GM12875 (cell line): ENCODE results near the gene SYT15.

Source experiments
- H3K4me3 ChIP-seq: one replicate; pipeline ENCODE4 v1.5.1; 2011; ENCODE audit warnings: low read depth, low read length, control low read depth
- TF ChIP-seq, protein P1 (sequence below): IDR thresholded peaks from 2 replicates; pipeline ENCODE4 v1.5.1; 2011; ENCODE audit warnings: low read depth, mild to moderate bottlenecking, control low read depth, inconsistent platforms, low read length, moderate library complexity, borderline replicate concordance; ENCODE audit not compliant: insufficient read depth

Gene SYT15

DNA sequence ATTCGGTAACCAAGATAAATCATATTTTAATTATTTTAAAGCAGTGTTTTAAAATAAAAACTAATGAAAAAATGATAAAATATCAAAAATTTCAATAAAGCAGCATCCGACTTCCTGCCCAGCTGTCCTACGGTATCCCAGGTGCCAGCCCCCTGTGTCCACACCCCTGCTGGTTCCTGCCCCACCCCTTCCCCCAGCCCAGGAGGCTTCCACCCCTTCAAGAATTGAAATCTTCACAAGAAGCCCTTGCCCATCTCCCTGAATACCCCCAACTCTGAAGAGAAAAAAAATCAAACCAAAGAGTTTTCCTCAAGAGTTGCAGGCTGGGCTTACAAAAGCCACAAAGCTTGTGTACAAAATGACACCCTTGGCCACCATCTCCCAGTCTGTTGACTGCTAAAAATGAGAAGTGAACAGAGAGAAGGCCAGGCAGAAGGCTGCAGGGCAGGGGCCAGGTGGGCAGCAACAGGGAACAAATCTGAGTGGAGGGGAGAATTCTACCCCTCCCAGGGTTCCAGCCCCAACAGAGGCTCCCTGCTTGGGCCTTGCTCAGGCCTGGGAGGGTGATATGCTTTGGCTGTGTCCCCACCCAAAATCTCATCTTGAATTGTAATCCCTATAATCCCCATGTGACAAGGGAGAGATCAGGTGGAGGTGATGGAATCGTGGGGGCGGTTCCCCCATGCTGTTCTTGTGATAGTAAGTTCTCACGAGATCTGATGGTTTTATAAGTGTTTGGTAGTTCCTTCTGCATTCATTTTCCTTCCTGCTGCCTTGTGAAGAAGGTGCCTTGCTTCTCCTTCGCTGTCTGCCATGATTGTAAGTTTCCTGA, 37.0 kb upstream of the SYT15 start:
- TF ChIP-seq, protein P1, sequence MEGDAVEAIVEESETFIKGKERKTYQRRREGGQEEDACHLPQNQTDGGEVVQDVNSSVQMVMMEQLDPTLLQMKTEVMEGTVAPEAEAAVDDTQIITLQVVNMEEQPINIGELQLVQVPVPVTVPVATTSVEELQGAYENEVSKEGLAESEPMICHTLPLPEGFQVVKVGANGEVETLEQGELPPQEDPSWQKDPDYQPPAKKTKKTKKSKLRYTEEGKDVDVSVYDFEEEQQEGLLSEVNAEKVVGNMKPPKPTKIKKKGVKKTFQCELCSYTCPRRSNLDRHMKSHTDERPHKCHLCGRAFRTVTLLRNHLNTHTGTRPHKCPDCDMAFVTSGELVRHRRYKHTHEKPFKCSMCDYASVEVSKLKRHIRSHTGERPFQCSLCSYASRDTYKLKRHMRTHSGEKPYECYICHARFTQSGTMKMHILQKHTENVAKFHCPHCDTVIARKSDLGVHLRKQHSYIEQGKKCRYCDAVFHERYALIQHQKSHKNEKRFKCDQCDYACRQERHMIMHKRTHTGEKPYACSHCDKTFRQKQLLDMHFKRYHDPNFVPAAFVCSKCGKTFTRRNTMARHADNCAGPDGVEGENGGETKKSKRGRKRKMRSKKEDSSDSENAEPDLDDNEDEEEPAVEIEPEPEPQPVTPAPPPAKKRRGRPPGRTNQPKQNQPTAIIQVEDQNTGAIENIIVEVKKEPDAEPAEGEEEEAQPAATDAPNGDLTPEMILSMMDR = no peak
- no peak overlapping the region for H3K4me3 ChIP-seq

DNA sequence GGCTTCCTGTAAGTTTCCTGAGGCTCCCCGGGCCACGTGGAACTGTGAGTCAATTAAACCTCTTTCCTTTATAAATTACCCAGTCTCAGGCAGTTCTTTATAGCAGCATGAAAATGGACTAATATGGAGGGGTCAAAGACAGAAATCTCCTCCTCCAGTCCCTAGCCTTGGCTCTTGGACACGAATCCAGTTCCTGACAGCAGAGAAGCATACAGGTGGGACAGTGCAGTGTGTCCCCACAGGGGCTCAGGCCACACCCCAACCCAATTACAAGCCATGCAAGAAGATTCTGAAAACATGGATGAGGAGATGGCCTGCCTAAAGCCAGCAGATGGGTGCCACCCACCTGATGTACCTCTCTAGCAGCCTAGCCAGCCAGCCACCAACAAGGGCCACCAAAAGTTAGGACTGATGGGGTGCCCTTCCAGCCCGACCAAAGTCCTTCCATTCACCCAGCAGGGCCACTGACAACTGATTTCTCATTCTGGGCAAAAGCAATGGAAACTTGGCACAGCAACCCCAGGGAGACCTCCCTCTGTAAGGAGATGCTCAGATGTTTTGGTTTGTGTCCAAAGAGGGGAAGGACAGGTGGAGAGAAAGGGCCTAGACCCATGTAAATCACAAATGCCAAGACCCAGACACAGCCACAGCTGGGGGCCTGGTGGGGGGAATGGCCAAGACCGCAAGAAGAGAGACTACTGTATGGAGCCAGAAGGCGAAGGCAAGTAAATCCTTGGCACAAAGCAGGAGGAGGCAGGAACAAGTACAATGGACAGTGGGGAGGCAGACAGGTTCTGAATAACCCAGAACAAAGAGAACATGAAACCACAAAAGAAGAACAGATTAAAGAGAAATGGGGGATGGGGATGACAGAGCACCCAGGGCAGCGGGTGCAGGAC, 36.1 kb upstream of the SYT15 start:
- TF ChIP-seq, protein P1 = no peak
- no peak overlapping the region for H3K4me3 ChIP-seq

DNA sequence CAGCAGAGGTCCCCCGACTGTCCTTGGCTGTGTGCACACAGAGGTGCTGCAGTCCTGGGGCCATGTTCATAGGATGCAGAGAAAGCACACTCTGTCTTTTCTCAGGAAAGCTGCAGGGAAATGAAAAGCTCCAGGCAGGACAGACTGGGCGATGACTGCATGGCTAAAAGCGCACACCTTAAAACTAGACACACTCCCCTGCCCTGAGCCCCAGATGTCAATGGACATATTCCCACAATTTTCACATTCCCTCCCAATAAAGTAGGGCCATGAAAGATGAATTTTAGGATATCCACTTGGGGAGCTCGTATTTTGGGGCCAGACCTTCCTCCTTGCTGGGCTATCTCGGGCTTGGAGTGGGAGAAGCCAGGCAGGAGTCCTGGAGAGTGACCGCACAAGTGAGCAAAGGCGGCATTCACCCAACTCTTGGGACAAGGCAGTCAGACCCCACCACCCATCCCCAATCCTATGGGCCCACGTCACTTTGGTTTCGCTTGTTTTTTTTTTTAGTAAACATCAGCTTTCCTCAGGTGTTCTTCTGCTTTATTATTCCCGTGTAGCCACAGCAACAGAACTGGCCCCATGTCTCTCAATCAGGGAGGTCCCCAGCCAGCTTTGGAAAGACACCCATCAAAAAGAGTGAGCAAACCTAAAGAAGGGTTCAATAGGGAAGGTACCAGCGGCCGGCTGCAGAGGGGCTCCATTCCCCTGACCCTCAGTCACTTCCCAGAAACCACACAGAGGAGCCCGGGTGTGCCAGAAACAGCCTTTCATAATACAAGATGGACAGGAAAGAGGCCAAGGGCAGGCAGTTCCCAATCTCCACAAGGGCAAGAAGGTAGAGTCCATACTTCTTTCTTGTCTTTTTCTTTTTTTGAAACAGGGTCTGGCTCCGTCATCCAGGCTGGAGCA, 35.2 kb upstream of the SYT15 start:
- no peak overlapping the region for H3K4me3 ChIP-seq
- TF ChIP-seq, protein P1 = no peak

- H3K4me3 ChIP-seq = no peak overlapping the region
- TF ChIP-seq, protein P1 = peak; percentile 53
Observed at GRCh38 chr10:46544989-46545791, 33.7 kb upstream of the SYT15 start.

- H3K4me3 ChIP-seq = no peak overlapping the region
- TF ChIP-seq, protein P1 = no peak
Observed at GRCh38 chr10:46545861-46546590, 32.9 kb upstream of the SYT15 start.
